Measurements from ENCODE around the gene AKR1D1. TPM values are rescaled to one million over a fixed set of nuclear protein-coding genes. Genes with fewer than 3 reads are reported as not detected.

AKR1D1 gene
- total RNA-seq, 4 donors from 2014 or later = not detected

GRCh38 chr7:138081868-138082267, 5.6 kb downstream of the AKR1D1 start:
- no peak for TF ChIP-seq POLR2AphosphoS5 (IDR thresholded peaks at IDR 0.05)
- TF ChIP-seq POLR2A (IDR thresholded peaks at IDR 0.05) = no peak
- no peak for TF ChIP-seq EP300 (IDR thresholded peaks at IDR 0.05; ENCODE audit: low read depth)
- TF ChIP-seq CTCF (IDR thresholded peaks at IDR 0.05) = no peak
- in situ Hi-C loops (cut with MboI; ENCODE audit: low pct_ligation_motif_present in 1 of 4, low pct_unique_long_range_greater_than_20kb in 1 of 4, low sequenced_read_pairs in 3 of 4) = no loop called here

GRCh38 chr7:138083859-138084258, 7.6 kb downstream of the AKR1D1 start:
- no peak for TF ChIP-seq POLR2AphosphoS5 (IDR thresholded peaks at IDR 0.05)
- no peak for TF ChIP-seq POLR2A (IDR thresholded peaks at IDR 0.05)
- no peak for TF ChIP-seq EP300 (IDR thresholded peaks at IDR 0.05; ENCODE audit: low read depth)
- TF ChIP-seq CTCF (IDR thresholded peaks at IDR 0.05) = no peak
- in situ Hi-C loops (cut with MboI; ENCODE audit: low pct_ligation_motif_present in 1 of 4, low pct_unique_long_range_greater_than_20kb in 1 of 4, low sequenced_read_pairs in 3 of 4) = no loop called here
- WGBS, 2 donors (ENCODE audit: low coverage in 1 of 2) = 52 to 53% methylated on average over 3 of the region's 3 CpGs

More at GRCh38 chr7:138081868-138082267, 5.6 kb downstream of the AKR1D1 start:
- 90 to 100% methylated on average over 2 to 4 of the region's 4 CpGs for WGBS, 2 donors (ENCODE audit: low coverage in 1 of 2)
- no peak overlapping the region for H3K27ac ChIP-seq
- no peaks in the 10 kb centered on the region for H3K27me3 ChIP-seq
- no peaks in the 10 kb centered on the region for H3K4me1 ChIP-seq
- H3K4me3 ChIP-seq = no peak overlapping the region
- no peaks in the 10 kb centered on the region for H3K36me3 ChIP-seq
- H3K9me3 ChIP-seq = no peaks in the 10 kb centered on the region
- no peak for DNase-seq
- intact Hi-C loops (cut with DNase I; ENCODE audit: low total_unique reads) = no loop called here

GRCh38 chr7:138086563-138087270, 10.5 kb downstream of the AKR1D1 start:
- in situ Hi-C loops (cut with MboI; ENCODE audit: low pct_ligation_motif_present in 1 of 4, low pct_unique_long_range_greater_than_20kb in 1 of 4, low sequenced_read_pairs in 3 of 4) = no loop called here
- intact Hi-C loops (cut with DNase I; ENCODE audit: low total_unique reads) = no loop called here
- H3K4me3 ChIP-seq = no peak overlapping the region
- no peak overlapping the region for H3K27ac ChIP-seq
- H3K9me3 ChIP-seq = no peaks in the 10 kb centered on the region
- H3K27me3 ChIP-seq = no peaks in the 10 kb centered on the region
- WGBS, 2 donors (ENCODE audit: low coverage in 1 of 2) = 86 to 89% methylated on average over 3 to 5 of the region's 5 CpGs
- no peaks in the 10 kb centered on the region for H3K4me1 ChIP-seq
- DNase-seq = no peak
- TF ChIP-seq CTCF (IDR thresholded peaks at IDR 0.05) (no peak), EP300 (IDR thresholded peaks at IDR 0.05; ENCODE audit: low read depth) (no peak), POLR2AphosphoS5 (IDR thresholded peaks at IDR 0.05) (no peak), POLR2A (IDR thresholded peaks at IDR 0.05) (no peak)
- no peaks in the 10 kb centered on the region for H3K36me3 ChIP-seq

More at GRCh38 chr7:138083859-138084258, 7.6 kb downstream of the AKR1D1 start:
- H3K27ac ChIP-seq = no peak overlapping the region
- H3K4me1 ChIP-seq = no peaks in the 10 kb centered on the region
- no peaks in the 10 kb centered on the region for H3K36me3 ChIP-seq
- DNase-seq = no peak
- H3K27me3 ChIP-seq = no peaks in the 10 kb centered on the region
- H3K9me3 ChIP-seq = no peaks in the 10 kb centered on the region
- no peak overlapping the region for H3K4me3 ChIP-seq
- intact Hi-C loops (cut with DNase I; ENCODE audit: low total_unique reads) = no loop called here

- Histone ChIP-seq H3K36me3 (no peaks in the 10 kb centered on the region), H3K27ac (no peak overlapping the region), H3K4me1 (no peaks in the 10 kb centered on the region), H3K4me3 (no peak overlapping the region), H3K27me3 (no peaks in the 10 kb centered on the region), H3K9me3 (no peaks in the 10 kb centered on the region)
- in situ Hi-C loops (cut with MboI; ENCODE audit: low pct_ligation_motif_present in 1 of 4, low pct_unique_long_range_greater_than_20kb in 1 of 4, low sequenced_read_pairs in 3 of 4) (no loop called here), intact Hi-C loops (cut with DNase I; ENCODE audit: low total_unique reads) (no loop called here)
- TF ChIP-seq CTCF (IDR thresholded peaks at IDR 0.05) = no peak
- TF ChIP-seq EP300 (IDR thresholded peaks at IDR 0.05; ENCODE audit: low read depth) = no peak
- TF ChIP-seq POLR2A (IDR thresholded peaks at IDR 0.05) = no peak
- no peak for TF ChIP-seq POLR2AphosphoS5 (IDR thresholded peaks at IDR 0.05)
- no peak for DNase-seq
- WGBS, 2 donors (ENCODE audit: low coverage in 1 of 2) = 70 to 82% methylated on average over 6 to 9 of the region's 9 CpGs
Measured at GRCh38 chr7:138089080-138089901, 13.0 kb downstream of the AKR1D1 start.
